Ishikawa (cell line): ENCODE results near the gene C1orf216.

Source experiments
- CEBPB ChIP-seq: IDR thresholded peaks from 2 replicates; pipeline ENCODE4 v1.6.1; 2012
- CREB1 ChIP-seq: IDR thresholded peaks from 2 replicates; pipeline ENCODE4 v1.6.1; 2012; ENCODE audit warnings: low read depth
- EGR1 ChIP-seq: IDR thresholded peaks from 2 replicates; pipeline ENCODE4 v1.6.1; 2012
- EP300 ChIP-seq: IDR thresholded peaks from 2 replicates; pipeline ENCODE4 v1.6.1; 2012; ENCODE audit warnings: borderline replicate concordance
- FOXM1 ChIP-seq: IDR thresholded peaks from 2 replicates; pipeline ENCODE4 v1.6.1; 2012; ENCODE audit warnings: low read depth, borderline replicate concordance
- NFIC ChIP-seq: IDR thresholded peaks from 2 replicates; pipeline ENCODE4 v1.6.1; 2012
- RAD21 ChIP-seq: IDR thresholded peaks from 2 replicates; pipeline ENCODE4 v1.6.1; 2012; ENCODE audit warnings: low read depth
- TAF1 ChIP-seq: IDR thresholded peaks from 2 replicates; pipeline ENCODE4 v1.6.1; 2012; ENCODE audit warnings: low read depth, mild to moderate bottlenecking
- TCF12 ChIP-seq: IDR thresholded peaks from 2 replicates; pipeline ENCODE4 v1.6.1; 2012; ENCODE audit warnings: low read depth
- TEAD4 ChIP-seq: IDR thresholded peaks from 2 replicates; pipeline ENCODE4 v1.6.1; 2012
- YY1 ChIP-seq: IDR thresholded peaks from 2 replicates; pipeline ENCODE4 v1.6.1; 2012; ENCODE audit warnings: low read depth
- ZBTB7A ChIP-seq: IDR thresholded peaks from 2 replicates; pipeline ENCODE4 v1.6.1; 2012; ENCODE audit warnings: low read depth
- TF ChIP-seq, protein P1 (sequence below): IDR thresholded peaks from 2 replicates; pipeline ENCODE4 v1.6.1; 2012
- TF ChIP-seq, protein P2 (sequence below): IDR thresholded peaks from 2 replicates; pipeline ENCODE4 v1.6.1; 2012; ENCODE audit warnings: low read depth, mild to moderate bottlenecking
- TF ChIP-seq, protein P3 (sequence below): IDR thresholded peaks from 2 replicates; pipeline ENCODE4 v1.6.1; 2012

The C1orf216 gene

DNA sequence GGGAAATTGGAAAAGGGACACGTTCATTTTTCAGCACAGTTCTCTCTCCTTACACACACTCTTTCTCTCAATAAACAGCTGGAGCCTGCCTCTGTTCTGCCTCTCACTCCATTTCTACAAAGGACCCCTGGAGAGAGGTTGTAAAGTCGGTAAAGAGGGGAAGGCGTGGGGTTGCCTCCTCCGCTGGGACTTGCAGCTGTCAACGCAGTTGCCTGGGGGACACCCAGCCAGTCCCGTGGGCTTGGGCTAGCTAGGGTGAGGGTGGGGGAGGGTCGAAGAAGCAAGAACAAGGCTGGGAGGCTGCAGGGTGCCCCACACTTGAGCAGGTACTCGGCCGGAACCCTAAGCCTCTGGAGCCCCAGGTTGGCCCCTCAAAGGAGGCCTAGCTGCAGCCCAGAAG is 27.6 kb downstream of the C1orf216 start:
- no peak for TF ChIP-seq TCF12
- no peak for TF ChIP-seq RAD21
- TF ChIP-seq, protein P1, sequence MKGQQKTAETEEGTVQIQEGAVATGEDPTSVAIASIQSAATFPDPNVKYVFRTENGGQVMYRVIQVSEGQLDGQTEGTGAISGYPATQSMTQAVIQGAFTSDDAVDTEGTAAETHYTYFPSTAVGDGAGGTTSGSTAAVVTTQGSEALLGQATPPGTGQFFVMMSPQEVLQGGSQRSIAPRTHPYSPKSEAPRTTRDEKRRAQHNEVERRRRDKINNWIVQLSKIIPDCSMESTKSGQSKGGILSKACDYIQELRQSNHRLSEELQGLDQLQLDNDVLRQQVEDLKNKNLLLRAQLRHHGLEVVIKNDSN: no peak
- TF ChIP-seq, protein P2, sequence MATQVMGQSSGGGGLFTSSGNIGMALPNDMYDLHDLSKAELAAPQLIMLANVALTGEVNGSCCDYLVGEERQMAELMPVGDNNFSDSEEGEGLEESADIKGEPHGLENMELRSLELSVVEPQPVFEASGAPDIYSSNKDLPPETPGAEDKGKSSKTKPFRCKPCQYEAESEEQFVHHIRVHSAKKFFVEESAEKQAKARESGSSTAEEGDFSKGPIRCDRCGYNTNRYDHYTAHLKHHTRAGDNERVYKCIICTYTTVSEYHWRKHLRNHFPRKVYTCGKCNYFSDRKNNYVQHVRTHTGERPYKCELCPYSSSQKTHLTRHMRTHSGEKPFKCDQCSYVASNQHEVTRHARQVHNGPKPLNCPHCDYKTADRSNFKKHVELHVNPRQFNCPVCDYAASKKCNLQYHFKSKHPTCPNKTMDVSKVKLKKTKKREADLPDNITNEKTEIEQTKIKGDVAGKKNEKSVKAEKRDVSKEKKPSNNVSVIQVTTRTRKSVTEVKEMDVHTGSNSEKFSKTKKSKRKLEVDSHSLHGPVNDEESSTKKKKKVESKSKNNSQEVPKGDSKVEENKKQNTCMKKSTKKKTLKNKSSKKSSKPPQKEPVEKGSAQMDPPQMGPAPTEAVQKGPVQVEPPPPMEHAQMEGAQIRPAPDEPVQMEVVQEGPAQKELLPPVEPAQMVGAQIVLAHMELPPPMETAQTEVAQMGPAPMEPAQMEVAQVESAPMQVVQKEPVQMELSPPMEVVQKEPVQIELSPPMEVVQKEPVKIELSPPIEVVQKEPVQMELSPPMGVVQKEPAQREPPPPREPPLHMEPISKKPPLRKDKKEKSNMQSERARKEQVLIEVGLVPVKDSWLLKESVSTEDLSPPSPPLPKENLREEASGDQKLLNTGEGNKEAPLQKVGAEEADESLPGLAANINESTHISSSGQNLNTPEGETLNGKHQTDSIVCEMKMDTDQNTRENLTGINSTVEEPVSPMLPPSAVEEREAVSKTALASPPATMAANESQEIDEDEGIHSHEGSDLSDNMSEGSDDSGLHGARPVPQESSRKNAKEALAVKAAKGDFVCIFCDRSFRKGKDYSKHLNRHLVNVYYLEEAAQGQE: no peak
- TF ChIP-seq TAF1: no peak
- no peak for TF ChIP-seq CEBPB
- no peak for TF ChIP-seq EP300

DNA sequence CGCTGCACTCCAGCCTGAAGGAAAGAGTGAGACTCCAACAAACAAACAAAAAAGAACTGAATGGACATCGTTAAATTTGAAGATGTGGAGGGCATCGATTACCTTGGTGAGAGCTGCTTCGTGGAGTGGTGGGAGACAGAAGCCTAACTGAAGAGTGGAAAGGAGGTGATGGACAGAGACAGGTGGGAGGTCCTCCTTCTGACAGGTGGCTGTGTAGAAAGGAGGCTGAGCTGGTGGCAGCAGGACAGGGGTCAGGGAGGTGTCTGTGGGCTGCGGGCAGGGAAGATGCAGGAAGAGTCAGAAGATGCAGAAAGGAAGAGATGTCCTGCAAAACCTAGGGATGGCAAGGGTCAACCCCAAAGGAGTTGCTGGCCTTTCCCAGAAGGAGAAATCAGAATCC is 30.5 kb downstream of the C1orf216 start:
- TF ChIP-seq YY1 (no peak), TEAD4 (no peak), TCF12 (no peak), CEBPB (no peak), TAF1 (no peak), NFIC (no peak), EP300 (no peak), EGR1 (no peak), FOXM1 (no peak)
- TF ChIP-seq, protein P2: no peak
- TF ChIP-seq, protein P1: no peak

DNA sequence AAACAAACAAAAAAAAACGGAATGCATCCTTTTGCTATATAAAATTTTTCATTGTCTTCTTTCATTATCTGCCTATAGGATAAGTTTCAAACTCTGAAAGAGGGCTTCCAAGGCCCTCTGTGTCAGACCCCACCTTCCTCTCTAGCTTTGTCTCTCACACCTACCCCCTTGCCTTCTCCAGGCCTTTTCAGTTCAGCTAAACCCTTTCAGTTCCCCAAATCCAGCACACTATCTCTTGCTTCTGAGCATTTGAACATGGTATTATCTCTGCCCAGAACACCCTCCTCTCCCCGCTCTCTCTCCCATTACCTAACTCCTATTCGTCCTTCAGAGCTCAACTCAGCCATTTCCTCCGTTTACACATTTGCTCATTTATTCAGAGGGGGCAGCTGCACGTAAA is 35.7 kb downstream of the C1orf216 start:
- TF ChIP-seq EGR1: no peak
- TF ChIP-seq, protein P3, sequence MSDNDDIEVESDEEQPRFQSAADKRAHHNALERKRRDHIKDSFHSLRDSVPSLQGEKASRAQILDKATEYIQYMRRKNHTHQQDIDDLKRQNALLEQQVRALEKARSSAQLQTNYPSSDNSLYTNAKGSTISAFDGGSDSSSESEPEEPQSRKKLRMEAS: no peak
- TF ChIP-seq CEBPB: no peak
- no peak for TF ChIP-seq TEAD4
- TF ChIP-seq TAF1: no peak
- TF ChIP-seq ZBTB7A: no peak
- TF ChIP-seq, protein P2: no peak
- no peak for TF ChIP-seq NFIC
- no peak for TF ChIP-seq FOXM1
- no peak for TF ChIP-seq YY1
- TF ChIP-seq, protein P1: no peak
- TF ChIP-seq CREB1: no peak
- TF ChIP-seq EP300: no peak
- no peak for TF ChIP-seq TCF12
- TF ChIP-seq RAD21: no peak

DNA sequence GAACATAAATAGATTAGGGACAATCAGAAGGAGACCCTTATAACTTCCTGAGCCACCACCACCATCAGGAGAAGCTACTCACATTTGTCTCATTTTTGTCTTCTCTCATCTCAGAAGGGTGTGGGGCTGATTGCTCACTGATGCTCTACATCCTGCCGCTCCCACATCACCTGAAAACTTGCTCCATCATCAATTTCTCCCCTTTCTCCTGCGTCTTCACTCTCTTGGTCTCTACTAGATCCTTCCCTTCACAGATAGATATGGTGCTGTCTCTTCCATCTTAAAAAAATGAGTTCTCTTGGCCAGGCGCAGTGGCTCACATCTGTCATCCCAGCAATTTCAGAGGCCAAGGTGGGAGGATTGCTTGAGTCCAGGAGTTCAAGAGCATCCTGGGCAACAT is 38.4 kb downstream of the C1orf216 start:
- TF ChIP-seq ZBTB7A: no peak
- TF ChIP-seq NFIC: no peak
- TF ChIP-seq, protein P3: no peak
- TF ChIP-seq CREB1: no peak
- no peak for TF ChIP-seq EP300
- TF ChIP-seq, protein P1: no peak
- TF ChIP-seq, protein P2: no peak
- no peak for TF ChIP-seq TCF12
- TF ChIP-seq YY1: no peak
- TF ChIP-seq TAF1: no peak
